WTC11 (cell line): Measurements from ENCODE around the gene AURKB. TPM values are rescaled to one million over a fixed set of nuclear protein-coding genes. Genes with fewer than 3 reads are reported as not detected.

Experiments used
- ATAC-seq: fragments of 200-7000 bp; cut with Tn5 transposase; 2 replicates; pipeline ENCODE4 v1.10.0; 2021; ENCODE audit warnings: mild to moderate bottlenecking, moderate library complexity
- CTCF ChIA-PET: fragments of 300-600 bp; sonication (Branson Sonifier 250); formaldehyde crosslinking; loops from one replicate; lab custom pipeline; 2021; ENCODE audit warnings: antibody characterized with exemption; lab: Charles Lee
- POLR2A ChIA-PET: fragments of 350-600 bp; sonication (Branson Sonifier 250); formaldehyde crosslinking; loops from one replicate; lab custom pipeline; 2021; ENCODE audit warnings: antibody characterized with exemption; lab: Charles Lee
- DNase-seq: peaks from one replicate; pipeline ENCODE4 v3.0.0; 2021; ENCODE audit warnings: low spot score
- H3K27ac Mint-ChIP-seq: 2 replicates; pipeline ENCODE4 v1.8.0; 2021; ENCODE audit warnings: mixed read lengths
- H3K27me3 Mint-ChIP-seq: 2 replicates; pipeline ENCODE4 v1.8.0; 2021; ENCODE audit warnings: low read depth, mild to moderate bottlenecking, moderate library complexity, mixed read lengths
- H3K36me3 Mint-ChIP-seq: 2 replicates; pipeline ENCODE4 v1.8.0; 2021; ENCODE audit warnings: mixed read lengths
- H3K4me1 Mint-ChIP-seq: 2 replicates; pipeline ENCODE4 v1.8.0; 2022; ENCODE audit warnings: mixed read lengths
- H3K4me3 Mint-ChIP-seq: 2 replicates; pipeline ENCODE4 v1.8.0; 2021; ENCODE audit warnings: mild to moderate bottlenecking, moderate library complexity, mixed read lengths
- H3K9me3 Mint-ChIP-seq: 2 replicates; pipeline ENCODE4 v1.8.0; 2021; ENCODE audit warnings: mixed read lengths
- ATF1 ChIP-seq: sonication (generic); formaldehyde crosslinking; IDR thresholded peaks from 2 replicates; pipeline ENCODE4 v1.8.1; 2023; ENCODE audit warnings: mild to moderate bottlenecking, moderate library complexity, missing genetic modification reagents
- CREB1 ChIP-seq: sonication (generic); formaldehyde crosslinking; IDR thresholded peaks from 2 replicates; pipeline ENCODE4 v1.8.0; 2023; ENCODE audit warnings: mild to moderate bottlenecking, missing genetic modification reagents
- HMGA2 ChIP-seq: fragments of 250-450 bp; sonication (Bioruptor Pico); IDR thresholded peaks from 2 replicates; pipeline ENCODE4 v1.4.0; 2021; ENCODE audit warnings: mild to moderate bottlenecking, moderate library complexity
- JAZF1 ChIP-seq: fragments of 250-450 bp; sonication (Bioruptor Pico); IDR thresholded peaks from 2 replicates; pipeline ENCODE4 v1.9.0; 2021; ENCODE audit warnings: moderate library complexity, mild to moderate bottlenecking, inconsistent platforms
- MYBL2 ChIP-seq: sonication (generic); formaldehyde crosslinking; IDR thresholded peaks from 2 replicates; pipeline ENCODE4 v1.8.1; 2023; ENCODE audit warnings: mild to moderate bottlenecking, moderate library complexity, missing genetic modification reagents
- NR1H2 ChIP-seq: sonication (generic); formaldehyde crosslinking; IDR thresholded peaks from 2 replicates; pipeline ENCODE4 v1.9.0; 2021; ENCODE audit warnings: mild to moderate bottlenecking, moderate library complexity, missing genetic modification reagents
- PRRX2 ChIP-seq: fragments of 250-450 bp; sonication (Bioruptor Pico); IDR thresholded peaks from 2 replicates; pipeline ENCODE4 v1.8.0; 2021; ENCODE audit warnings: mild to moderate bottlenecking
- RORB ChIP-seq: fragments of 250-450 bp; sonication (Bioruptor Pico); IDR thresholded peaks from 2 replicates; pipeline ENCODE4 v1.9.0; 2021; ENCODE audit warnings: mild to moderate bottlenecking
- SMAD4 ChIP-seq: sonication (generic); formaldehyde crosslinking; IDR thresholded peaks from 2 replicates; pipeline ENCODE4 v1.8.0; 2022; ENCODE audit warnings: mild to moderate bottlenecking, missing genetic modification reagents
- SOX15 ChIP-seq: fragments of 250-450 bp; sonication (Bioruptor Pico); IDR thresholded peaks from 2 replicates; pipeline ENCODE4 v1.9.0; 2021; ENCODE audit warnings: mild to moderate bottlenecking
- SP1 ChIP-seq: sonication (generic); formaldehyde crosslinking; conservative IDR thresholded peaks from 2 replicates; pipeline ENCODE4 v1.8.1; 2022; ENCODE audit warnings: missing genetic modification reagents
- TEAD4 ChIP-seq: sonication (generic); formaldehyde crosslinking; IDR thresholded peaks from 2 replicates; pipeline ENCODE4 v1.8.0; 2022; ENCODE audit warnings: mild to moderate bottlenecking, missing genetic modification reagents
- TP53 ChIP-seq: sonication (generic); formaldehyde crosslinking; IDR thresholded peaks from 2 replicates; pipeline ENCODE4 v1.8.1; 2023; ENCODE audit warnings: mild to moderate bottlenecking, missing genetic modification reagents
- ZNF121 ChIP-seq: sonication (generic); formaldehyde crosslinking; IDR thresholded peaks from 2 replicates; pipeline ENCODE4 v1.8.0; 2023; ENCODE audit warnings: missing genetic modification reagents
- ZNF219 ChIP-seq: sonication (generic); formaldehyde crosslinking; IDR thresholded peaks from 2 replicates; pipeline ENCODE4 v1.8.0; 2023; ENCODE audit warnings: missing genetic modification reagents, mild to moderate bottlenecking, borderline replicate concordance
- ZNF263 ChIP-seq: sonication (generic); formaldehyde crosslinking; IDR thresholded peaks from 2 replicates; pipeline ENCODE4 v1.8.1; 2022; ENCODE audit warnings: low read depth, mild to moderate bottlenecking, moderate library complexity, missing genetic modification reagents
- ZNF423 ChIP-seq: fragments of 250-450 bp; sonication (Bioruptor Pico); IDR thresholded peaks from 2 replicates; pipeline ENCODE4 v2.1.2; 2022; ENCODE audit warnings: mild to moderate bottlenecking, moderate library complexity
- ZNF671 ChIP-seq: fragments of 250-450 bp; sonication (Bioruptor Pico); IDR thresholded peaks from 2 replicates; pipeline ENCODE4 v1.8.0; 2021; ENCODE audit warnings: mild to moderate bottlenecking
- total RNA-seq: library from RNA; stranded (reverse); gene quantifications from 3 replicates; pipeline ENCODE4 v1.2.3, GENCODE V29; 2021
- TF ChIP-seq, protein P1 (sequence below): sonication (generic); formaldehyde crosslinking; IDR thresholded peaks from 2 replicates; pipeline ENCODE4 v1.8.1; 2023; ENCODE audit warnings: mild to moderate bottlenecking, missing genetic modification reagents, borderline replicate concordance
- TF ChIP-seq, protein P2 (sequence below): fragments of 200-600 bp; IDR thresholded peaks from 2 replicates; pipeline ENCODE4 v1.8.0; 2022; ENCODE audit warnings: antibody characterized with exemption
- TF ChIP-seq, protein P3 (sequence below): sonication (generic); formaldehyde crosslinking; IDR thresholded peaks from 2 replicates; pipeline ENCODE4 v1.8.1; 2023; ENCODE audit warnings: mild to moderate bottlenecking, moderate library complexity, missing genetic modification reagents
- TF ChIP-seq, protein P4 (sequence below): sonication (generic); formaldehyde crosslinking; IDR thresholded peaks from 2 replicates; pipeline ENCODE4 v1.8.1; 2023; ENCODE audit warnings: mild to moderate bottlenecking, missing genetic modification reagents
- TF ChIP-seq, protein P5 (sequence below): sonication (generic); formaldehyde crosslinking; IDR thresholded peaks from 2 replicates; pipeline ENCODE4 v1.8.0; 2022; ENCODE audit warnings: mild to moderate bottlenecking, missing genetic modification reagents
- TF ChIP-seq, protein P6 (sequence below): sonication (generic); formaldehyde crosslinking; IDR thresholded peaks from 2 replicates; pipeline ENCODE4 v1.8.0; 2023; ENCODE audit warnings: missing genetic modification reagents
- TF ChIP-seq, protein P7 (sequence below): sonication (generic); formaldehyde crosslinking; IDR thresholded peaks from 2 replicates; pipeline ENCODE4 v1.8.1; 2023; ENCODE audit warnings: mild to moderate bottlenecking, missing genetic modification reagents

AURKB gene
- total RNA-seq, 1 experiment from 2014 or later = 215 TPM

DNA sequence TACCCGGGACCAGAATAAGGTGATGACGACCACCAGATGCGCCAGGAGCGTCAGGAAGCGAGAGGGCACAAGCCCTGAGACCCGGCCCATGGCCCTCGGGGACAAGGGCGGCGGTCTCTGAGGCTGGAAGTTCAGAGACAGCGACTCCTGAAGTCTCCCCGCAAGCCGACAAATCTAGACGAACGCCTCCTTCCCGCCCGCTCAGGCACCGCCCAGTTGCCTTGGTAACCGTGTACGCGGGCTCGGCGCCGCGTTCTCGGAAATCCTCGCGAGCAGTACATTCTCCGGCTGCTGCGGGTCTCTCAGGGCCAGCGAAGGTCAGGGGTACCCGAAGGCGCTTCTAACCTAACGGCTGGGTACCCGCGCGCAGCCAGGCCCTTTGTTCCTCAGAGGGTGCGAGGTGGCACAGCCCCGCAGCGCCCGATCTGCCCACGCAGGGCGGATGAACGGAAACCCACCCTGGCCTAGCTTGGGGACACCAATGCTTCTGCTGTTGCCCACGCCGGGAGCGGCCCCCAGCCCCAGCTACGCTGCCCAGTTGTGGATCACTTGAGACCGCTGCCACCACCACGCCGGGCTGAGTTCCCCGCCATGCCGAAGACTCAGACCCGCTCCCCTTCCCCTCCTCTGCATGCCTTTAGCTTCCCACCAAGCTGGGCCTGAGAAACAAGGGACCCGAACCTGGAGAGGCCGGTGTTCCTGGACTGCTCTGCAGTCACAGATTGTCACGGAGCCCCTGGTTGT, 34.0 kb downstream of the AURKB start, which contains the start of gene TMEM107 (continued):
- TF ChIP-seq, protein P1, sequence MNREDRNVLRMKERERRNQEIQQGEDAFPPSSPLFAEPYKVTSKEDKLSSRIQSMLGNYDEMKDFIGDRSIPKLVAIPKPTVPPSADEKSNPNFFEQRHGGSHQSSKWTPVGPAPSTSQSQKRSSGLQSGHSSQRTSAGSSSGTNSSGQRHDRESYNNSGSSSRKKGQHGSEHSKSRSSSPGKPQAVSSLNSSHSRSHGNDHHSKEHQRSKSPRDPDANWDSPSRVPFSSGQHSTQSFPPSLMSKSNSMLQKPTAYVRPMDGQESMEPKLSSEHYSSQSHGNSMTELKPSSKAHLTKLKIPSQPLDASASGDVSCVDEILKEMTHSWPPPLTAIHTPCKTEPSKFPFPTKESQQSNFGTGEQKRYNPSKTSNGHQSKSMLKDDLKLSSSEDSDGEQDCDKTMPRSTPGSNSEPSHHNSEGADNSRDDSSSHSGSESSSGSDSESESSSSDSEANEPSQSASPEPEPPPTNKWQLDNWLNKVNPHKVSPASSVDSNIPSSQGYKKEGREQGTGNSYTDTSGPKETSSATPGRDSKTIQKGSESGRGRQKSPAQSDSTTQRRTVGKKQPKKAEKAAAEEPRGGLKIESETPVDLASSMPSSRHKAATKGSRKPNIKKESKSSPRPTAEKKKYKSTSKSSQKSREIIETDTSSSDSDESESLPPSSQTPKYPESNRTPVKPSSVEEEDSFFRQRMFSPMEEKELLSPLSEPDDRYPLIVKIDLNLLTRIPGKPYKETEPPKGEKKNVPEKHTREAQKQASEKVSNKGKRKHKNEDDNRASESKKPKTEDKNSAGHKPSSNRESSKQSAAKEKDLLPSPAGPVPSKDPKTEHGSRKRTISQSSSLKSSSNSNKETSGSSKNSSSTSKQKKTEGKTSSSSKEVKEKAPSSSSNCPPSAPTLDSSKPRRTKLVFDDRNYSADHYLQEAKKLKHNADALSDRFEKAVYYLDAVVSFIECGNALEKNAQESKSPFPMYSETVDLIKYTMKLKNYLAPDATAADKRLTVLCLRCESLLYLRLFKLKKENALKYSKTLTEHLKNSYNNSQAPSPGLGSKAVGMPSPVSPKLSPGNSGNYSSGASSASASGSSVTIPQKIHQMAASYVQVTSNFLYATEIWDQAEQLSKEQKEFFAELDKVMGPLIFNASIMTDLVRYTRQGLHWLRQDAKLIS = no peak
- TF ChIP-seq, protein P2, sequence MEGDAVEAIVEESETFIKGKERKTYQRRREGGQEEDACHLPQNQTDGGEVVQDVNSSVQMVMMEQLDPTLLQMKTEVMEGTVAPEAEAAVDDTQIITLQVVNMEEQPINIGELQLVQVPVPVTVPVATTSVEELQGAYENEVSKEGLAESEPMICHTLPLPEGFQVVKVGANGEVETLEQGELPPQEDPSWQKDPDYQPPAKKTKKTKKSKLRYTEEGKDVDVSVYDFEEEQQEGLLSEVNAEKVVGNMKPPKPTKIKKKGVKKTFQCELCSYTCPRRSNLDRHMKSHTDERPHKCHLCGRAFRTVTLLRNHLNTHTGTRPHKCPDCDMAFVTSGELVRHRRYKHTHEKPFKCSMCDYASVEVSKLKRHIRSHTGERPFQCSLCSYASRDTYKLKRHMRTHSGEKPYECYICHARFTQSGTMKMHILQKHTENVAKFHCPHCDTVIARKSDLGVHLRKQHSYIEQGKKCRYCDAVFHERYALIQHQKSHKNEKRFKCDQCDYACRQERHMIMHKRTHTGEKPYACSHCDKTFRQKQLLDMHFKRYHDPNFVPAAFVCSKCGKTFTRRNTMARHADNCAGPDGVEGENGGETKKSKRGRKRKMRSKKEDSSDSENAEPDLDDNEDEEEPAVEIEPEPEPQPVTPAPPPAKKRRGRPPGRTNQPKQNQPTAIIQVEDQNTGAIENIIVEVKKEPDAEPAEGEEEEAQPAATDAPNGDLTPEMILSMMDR = no peak
- peak; percentile 69 for TF ChIP-seq SP1
- no peak for TF ChIP-seq SMAD4 (CRISPR knock-in tag)
- TF ChIP-seq JAZF1 (CRISPR knock-in tag) = no peak
- peak; percentile 79; the same call in 1 of the 2 replicates for TF ChIP-seq MYBL2 (CRISPR knock-in tag)
- no peak for TF ChIP-seq NR1H2
- TF ChIP-seq TEAD4 = no peak
- TF ChIP-seq HMGA2 = no peak
- TF ChIP-seq, protein P3, sequence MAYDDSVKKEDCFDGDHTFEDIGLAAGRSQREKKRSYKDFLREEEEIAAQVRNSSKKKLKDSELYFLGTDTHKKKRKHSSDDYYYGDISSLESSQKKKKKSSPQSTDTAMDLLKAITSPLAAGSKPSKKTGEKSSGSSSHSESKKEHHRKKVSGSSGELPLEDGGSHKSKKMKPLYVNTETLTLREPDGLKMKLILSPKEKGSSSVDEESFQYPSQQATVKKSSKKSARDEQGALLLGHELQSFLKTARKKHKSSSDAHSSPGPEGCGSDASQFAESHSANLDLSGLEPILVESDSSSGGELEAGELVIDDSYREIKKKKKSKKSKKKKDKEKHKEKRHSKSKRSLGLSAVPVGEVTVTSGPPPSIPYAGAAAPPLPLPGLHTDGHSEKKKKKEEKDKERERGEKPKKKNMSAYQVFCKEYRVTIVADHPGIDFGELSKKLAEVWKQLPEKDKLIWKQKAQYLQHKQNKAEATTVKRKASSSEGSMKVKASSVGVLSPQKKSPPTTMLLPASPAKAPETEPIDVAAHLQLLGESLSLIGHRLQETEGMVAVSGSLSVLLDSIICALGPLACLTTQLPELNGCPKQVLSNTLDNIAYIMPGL (CRISPR knock-in tag) = peak; percentile 34; the same call in 1 of the 2 replicates
- TF ChIP-seq, protein P4, sequence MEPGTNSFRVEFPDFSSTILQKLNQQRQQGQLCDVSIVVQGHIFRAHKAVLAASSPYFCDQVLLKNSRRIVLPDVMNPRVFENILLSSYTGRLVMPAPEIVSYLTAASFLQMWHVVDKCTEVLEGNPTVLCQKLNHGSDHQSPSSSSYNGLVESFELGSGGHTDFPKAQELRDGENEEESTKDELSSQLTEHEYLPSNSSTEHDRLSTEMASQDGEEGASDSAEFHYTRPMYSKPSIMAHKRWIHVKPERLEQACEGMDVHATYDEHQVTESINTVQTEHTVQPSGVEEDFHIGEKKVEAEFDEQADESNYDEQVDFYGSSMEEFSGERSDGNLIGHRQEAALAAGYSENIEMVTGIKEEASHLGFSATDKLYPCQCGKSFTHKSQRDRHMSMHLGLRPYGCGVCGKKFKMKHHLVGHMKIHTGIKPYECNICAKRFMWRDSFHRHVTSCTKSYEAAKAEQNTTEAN (CRISPR knock-in tag) = no peak
- TF ChIP-seq RORB (CRISPR knock-in tag) = no peak
- TF ChIP-seq, protein P5, sequence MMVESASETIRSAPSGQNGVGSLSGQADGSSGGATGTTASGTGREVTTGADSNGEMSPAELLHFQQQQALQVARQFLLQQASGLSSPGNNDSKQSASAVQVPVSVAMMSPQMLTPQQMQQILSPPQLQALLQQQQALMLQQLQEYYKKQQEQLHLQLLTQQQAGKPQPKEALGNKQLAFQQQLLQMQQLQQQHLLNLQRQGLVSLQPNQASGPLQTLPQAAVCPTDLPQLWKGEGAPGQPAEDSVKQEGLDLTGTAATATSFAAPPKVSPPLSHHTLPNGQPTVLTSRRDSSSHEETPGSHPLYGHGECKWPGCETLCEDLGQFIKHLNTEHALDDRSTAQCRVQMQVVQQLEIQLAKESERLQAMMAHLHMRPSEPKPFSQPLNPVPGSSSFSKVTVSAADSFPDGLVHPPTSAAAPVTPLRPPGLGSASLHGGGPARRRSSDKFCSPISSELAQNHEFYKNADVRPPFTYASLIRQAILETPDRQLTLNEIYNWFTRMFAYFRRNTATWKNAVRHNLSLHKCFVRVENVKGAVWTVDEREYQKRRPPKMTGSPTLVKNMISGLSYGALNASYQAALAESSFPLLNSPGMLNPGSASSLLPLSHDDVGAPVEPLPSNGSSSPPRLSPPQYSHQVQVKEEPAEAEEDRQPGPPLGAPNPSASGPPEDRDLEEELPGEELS = no peak

DNA sequence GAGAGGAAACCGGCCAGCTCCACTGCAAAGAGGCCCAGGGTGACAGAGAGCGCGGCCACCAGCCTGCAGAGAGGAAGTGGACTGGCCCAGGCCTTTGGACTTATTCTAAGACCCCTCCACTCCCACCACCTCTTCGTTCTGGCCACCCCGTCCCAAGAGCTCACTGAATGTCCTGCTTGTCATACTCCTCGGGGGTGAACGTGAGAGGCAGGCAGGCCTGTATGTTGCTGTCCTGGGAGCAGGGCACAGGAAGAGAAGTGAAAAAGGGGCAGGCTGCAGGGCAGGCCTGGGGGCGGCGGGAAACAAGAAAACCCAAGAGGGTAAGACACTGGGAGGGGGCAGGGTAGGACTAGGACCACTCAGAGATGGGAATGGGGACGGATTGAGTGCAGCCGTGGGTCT, 34.6 kb downstream of the AURKB start:
- ATAC-seq (peak; percentile 9), DNase-seq (no peak)
- Mint-ChIP-seq H3K27ac (peak overlapping the region; percentile 91), H3K36me3 (no peaks in the 10 kb centered on the region), H3K9me3 (no peaks in the 10 kb centered on the region), H3K27me3 (no peaks in the 10 kb centered on the region), H3K4me3 (peak overlapping the region; percentile 85), H3K4me1 (peaks cover 31% of the 10 kb centered on the region)
- POLR2A ChIA-PET = interaction anchor here (1.2 kb wide), 1 partner anchor 17 kb away, joined by 3 read pairs; no protein-coding TSS in a partner anchor
- CTCF ChIA-PET = interaction anchor here (0.6 to 1.3 kb wide), 2 partner anchors 12 to 66 kb away, joined by 3 read pairs; no protein-coding TSS in a partner anchor
- TF ChIP-seq ATF1 (CRISPR knock-in tag) (no peak), ZNF263 (no peak), PRRX2 (CRISPR knock-in tag) (no peak), ZNF671 (CRISPR knock-in tag) (no peak), ZNF423 (CRISPR knock-in tag) (no peak), TP53 (CRISPR knock-in tag) (no peak), CREB1 (no peak), ZNF219 (no peak), SMAD4 (CRISPR knock-in tag) (no peak), SOX15 (CRISPR knock-in tag) (no peak), ZNF121 (CRISPR knock-in tag) (no peak)
- TF ChIP-seq, protein P6, sequence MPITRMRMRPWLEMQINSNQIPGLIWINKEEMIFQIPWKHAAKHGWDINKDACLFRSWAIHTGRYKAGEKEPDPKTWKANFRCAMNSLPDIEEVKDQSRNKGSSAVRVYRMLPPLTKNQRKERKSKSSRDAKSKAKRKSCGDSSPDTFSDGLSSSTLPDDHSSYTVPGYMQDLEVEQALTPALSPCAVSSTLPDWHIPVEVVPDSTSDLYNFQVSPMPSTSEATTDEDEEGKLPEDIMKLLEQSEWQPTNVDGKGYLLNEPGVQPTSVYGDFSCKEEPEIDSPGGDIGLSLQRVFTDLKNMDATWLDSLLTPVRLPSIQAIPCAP (CRISPR knock-in tag) = no peak
- TF ChIP-seq, protein P7, sequence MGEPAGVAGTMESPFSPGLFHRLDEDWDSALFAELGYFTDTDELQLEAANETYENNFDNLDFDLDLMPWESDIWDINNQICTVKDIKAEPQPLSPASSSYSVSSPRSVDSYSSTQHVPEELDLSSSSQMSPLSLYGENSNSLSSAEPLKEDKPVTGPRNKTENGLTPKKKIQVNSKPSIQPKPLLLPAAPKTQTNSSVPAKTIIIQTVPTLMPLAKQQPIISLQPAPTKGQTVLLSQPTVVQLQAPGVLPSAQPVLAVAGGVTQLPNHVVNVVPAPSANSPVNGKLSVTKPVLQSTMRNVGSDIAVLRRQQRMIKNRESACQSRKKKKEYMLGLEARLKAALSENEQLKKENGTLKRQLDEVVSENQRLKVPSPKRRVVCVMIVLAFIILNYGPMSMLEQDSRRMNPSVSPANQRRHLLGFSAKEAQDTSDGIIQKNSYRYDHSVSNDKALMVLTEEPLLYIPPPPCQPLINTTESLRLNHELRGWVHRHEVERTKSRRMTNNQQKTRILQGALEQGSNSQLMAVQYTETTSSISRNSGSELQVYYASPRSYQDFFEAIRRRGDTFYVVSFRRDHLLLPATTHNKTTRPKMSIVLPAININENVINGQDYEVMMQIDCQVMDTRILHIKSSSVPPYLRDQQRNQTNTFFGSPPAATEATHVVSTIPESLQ (CRISPR knock-in tag) = no peak
